GM12891 (cell line): ENCODE results near the gene SLC26A1.

Experiments used
- PAX5 ChIP-seq: IDR thresholded peaks from 2 replicates; pipeline ENCODE4 v1.6.1; 2011; ENCODE audit warnings: low read length, moderate library complexity, mild to moderate bottlenecking; ENCODE audit not compliant: insufficient read depth, severe bottlenecking
- POLR2A ChIP-seq: IDR thresholded peaks from 2 replicates; pipeline ENCODE4 v1.6.1; 2011; ENCODE audit warnings: low read depth, low read length, control low read depth
- POLR2AphosphoS5 ChIP-seq: IDR thresholded peaks from 2 replicates; pipeline ENCODE4 v1.6.1; 2011; ENCODE audit warnings: low read depth, low read length, control low read depth
- POU2F2 ChIP-seq: IDR thresholded peaks from 2 replicates; pipeline ENCODE4 v1.6.1; 2011; ENCODE audit warnings: low read depth, mild to moderate bottlenecking, control low read depth, low read length, moderate library complexity
- SPI1 ChIP-seq: IDR thresholded peaks from 2 replicates; pipeline ENCODE4 v1.6.1; 2011; ENCODE audit warnings: low read depth, low read length, control low read depth
- TAF1 ChIP-seq: IDR thresholded peaks from 2 replicates; pipeline ENCODE4 v1.6.1; 2011; ENCODE audit warnings: low read depth, low read length, control low read depth

DNA sequence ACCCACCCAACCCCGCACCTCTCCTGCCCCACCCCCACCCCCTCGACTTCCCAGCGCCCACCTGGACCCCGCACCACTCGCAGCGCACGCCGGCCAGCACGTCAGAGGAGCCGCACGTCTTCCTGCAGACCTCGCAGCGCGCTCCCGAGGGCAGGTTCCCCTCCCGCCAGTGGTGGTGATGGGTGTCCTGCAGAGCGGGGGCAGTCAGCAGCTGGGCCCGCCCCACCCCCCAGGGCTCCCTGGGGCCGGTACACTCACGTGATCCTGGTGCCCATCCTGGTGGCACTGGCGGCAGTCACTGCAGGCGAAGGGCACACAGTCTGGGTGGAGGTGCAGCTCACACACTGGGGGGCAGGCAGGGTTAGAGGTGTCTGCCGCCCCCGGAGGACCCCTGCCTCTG lies 25.0 kb downstream of the SLC26A1 start:
- TF ChIP-seq PAX5 (no peak), POLR2A (no peak), TAF1 (no peak), POLR2AphosphoS5 (no peak), SPI1 (no peak), POU2F2 (no peak)
